Astrocyte of the cerebellum (primary cell): ENCODE data around the gene SLC6A4.

ENCODE experiments used
- DNase-seq: peaks from one replicate; pipeline ENCODE4 v3.0.0-alpha.2; 2011; ENCODE audit warnings: low read depth
- H3K4me3 ChIP-seq: 2 replicates; pipeline ENCODE4 v1.5.1; 2011; ENCODE audit warnings: mild to moderate bottlenecking, low read depth, low read length, moderate library complexity
- CTCF ChIP-seq: IDR thresholded peaks from 2 replicates; pipeline ENCODE4 v1.5.1; 2012; ENCODE audit warnings: low read length, low read depth, moderate library complexity, mild to moderate bottlenecking; ENCODE audit errors: missing control alignments
- in situ Hi-C: cut with HindIII; loops from 2 replicates; pipeline ENCODE4 v1.10.0; 2017; ENCODE audit warnings: low sequenced_read_pairs

The SLC6A4 gene

DNA sequence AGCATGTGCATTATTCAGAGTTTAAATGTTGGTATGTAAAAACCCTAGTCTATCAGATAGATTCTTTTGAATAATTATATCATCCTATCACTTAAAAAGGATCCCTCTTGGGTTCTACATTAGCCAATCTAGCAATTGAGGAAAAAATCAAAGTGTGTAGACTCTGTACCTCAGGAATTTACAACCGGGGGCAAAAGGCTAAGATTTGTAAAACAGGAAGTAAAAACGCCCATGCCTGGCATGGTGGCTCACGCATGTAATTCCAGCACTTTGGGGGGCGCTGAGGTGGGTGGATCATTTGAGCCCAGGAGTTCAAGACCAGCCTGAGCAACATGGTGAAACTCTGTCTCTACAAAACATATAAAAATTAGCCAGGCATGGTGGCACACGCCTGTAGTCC, 58.6 kb downstream of the SLC6A4 start:
- no peak for DNase-seq
- no peak overlapping the region for H3K4me3 ChIP-seq
- in situ Hi-C loops, result no loop called here
- no peak for TF ChIP-seq CTCF

- DNase-seq, result no peak
- in situ Hi-C loops, result no loop called here
- no peak for TF ChIP-seq CTCF
- H3K4me3 ChIP-seq, result no peak overlapping the region
These were observed 60.9 kb downstream of the SLC6A4 start for GRCh38 chr17:30174556-30174955.

- TF ChIP-seq CTCF, result no peak
- H3K4me3 ChIP-seq, result no peak overlapping the region
- in situ Hi-C loops, result no loop called here
- DNase-seq, result no peak
These were observed 61.8 kb downstream of the SLC6A4 start for GRCh38 chr17:30173649-30174048.

GRCh38 chr17:30172560-30172959, 62.9 kb downstream of the SLC6A4 start:
- no peak for TF ChIP-seq CTCF
- no peak overlapping the region for H3K4me3 ChIP-seq
- DNase-seq, result no peak
- in situ Hi-C loops, result no loop called here

- in situ Hi-C loops, result no loop called here
- TF ChIP-seq CTCF, result no peak
- H3K4me3 ChIP-seq, result no peak overlapping the region
- no peak for DNase-seq
These were observed 65.0 kb downstream of the SLC6A4 start for GRCh38 chr17:30170415-30170987.

GRCh38 chr17:30165960-30166359, 69.5 kb downstream of the SLC6A4 start:
- in situ Hi-C loops, result no loop called here
- DNase-seq, result no peak

More at GRCh38 chr17:30165960-30166359, 69.5 kb downstream of the SLC6A4 start:
- no peak overlapping the region for H3K4me3 ChIP-seq
- TF ChIP-seq CTCF, result no peak
